HG03432 (cell line): ENCODE measurements around the gene MAPK13.

ENCODE experiments used
- ATAC-seq: cut with Tn5 transposase; IDR thresholded peaks from one replicate; pipeline ENCODE4 v1.9.1; 2021; ENCODE audit warnings: mild to moderate bottlenecking, moderate library complexity; ENCODE audit not compliant: unreplicated experiment

MAPK13 gene

GRCh38 chr6:36142971-36143838 is 12.9 kb downstream of the MAPK13 start:
- no peak for ATAC-seq

DNA sequence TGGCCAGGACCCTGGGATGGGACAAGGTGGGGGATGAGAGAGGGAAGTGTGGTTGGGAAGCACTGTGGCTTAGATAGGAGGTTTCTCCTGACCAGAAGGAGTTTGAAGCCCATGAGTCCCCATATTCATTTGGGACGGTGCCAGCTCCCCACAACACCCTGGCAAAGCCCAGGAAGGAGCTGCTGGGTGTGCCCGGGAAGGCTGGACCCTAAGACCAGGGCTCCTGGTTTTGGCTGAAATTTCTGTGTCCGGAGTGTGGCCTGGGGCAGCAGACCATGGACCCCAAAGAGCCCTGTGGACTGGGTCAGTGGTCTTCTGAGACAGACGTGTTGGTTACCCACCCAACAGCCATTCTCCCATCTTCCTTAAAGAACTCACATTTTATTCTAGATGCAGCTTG is 15.2 kb downstream of the MAPK13 start:
- no peak for ATAC-seq

DNA sequence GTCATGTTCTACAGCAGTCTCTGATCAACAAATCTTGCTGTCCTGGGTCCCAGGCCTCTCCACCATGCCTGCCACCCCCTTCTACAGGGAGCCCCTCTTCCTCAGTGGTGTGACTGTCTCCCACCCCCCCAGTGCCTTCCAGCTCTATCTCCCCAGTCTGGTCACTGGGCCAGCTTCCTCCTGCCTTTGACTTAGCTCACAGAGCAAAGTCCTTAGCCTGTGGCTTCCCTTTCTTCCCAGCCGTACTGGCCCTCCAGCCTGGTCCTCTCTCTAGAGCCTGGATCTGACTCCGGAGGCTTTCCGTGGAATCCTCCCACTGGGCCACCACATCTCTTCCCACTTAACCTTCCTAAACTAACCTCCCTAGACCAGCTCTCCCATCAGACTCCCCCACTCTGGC is 17.0 kb downstream of the MAPK13 start:
- no peak for ATAC-seq

DNA sequence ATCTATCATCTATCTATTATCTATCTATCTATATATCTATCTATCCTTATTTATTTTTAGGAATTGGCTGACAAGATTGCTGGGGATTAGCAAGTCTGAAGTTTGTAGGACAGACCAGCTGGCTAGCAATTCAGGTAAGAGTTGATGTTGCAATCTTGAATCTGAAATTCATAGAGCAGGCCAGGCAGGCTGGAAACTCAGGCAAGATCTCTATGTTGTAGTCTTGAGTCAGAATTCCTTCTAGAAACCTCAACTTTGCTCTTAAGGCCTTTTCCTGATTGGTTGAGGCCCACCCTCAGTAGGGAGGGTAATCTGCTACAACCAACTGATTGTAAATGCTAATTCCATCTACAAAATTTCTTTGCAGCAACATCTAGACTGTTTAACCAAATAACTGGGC is 19.2 kb downstream of the MAPK13 start:
- no peak for ATAC-seq

- no peak for ATAC-seq
Observed at GRCh38 chr6:36150283-36150682, 20.0 kb downstream of the MAPK13 start.

DNA sequence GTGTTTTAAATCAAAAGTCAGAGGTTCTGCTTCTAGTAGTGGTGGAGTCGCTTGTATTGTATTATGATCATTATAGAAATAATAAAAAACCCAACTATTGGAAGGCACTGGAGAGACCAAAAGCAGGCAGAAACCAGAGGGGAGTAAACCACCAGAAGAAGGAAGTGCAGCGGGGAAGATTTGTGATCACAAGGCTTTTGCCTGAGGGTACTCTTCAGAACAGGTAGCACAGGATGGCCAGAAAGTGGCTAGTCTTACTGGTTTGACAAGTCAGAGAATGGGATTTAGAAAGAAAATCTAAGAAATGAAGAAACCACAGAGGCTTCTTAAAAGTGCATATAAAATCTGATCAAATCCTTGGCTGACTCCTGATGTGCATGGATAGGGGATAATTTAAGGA is 24.0 kb downstream of the MAPK13 start:
- ATAC-seq: no peak

DNA sequence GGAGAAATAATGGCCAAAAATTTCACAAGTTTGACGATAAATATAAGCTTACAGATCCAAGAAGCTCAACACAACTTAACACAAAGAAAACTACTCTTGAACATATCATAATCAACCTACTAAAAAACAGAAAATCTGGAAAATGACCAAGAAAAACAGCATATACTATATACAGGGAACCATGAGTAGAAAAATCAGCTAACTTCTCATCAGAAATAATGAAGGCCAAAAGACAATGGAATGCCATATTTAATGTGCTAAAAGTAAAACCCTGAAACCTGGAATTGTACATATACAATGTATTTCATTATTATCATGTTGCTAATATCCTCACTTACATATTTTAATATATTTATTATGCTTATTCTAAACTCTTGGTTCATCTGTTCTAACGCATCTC is 25.3 kb downstream of the MAPK13 start:
- no peak for ATAC-seq

GRCh38 chr6:36160147-36160760 is 29.9 kb downstream of the MAPK13 start:
- no peak for ATAC-seq

DNA sequence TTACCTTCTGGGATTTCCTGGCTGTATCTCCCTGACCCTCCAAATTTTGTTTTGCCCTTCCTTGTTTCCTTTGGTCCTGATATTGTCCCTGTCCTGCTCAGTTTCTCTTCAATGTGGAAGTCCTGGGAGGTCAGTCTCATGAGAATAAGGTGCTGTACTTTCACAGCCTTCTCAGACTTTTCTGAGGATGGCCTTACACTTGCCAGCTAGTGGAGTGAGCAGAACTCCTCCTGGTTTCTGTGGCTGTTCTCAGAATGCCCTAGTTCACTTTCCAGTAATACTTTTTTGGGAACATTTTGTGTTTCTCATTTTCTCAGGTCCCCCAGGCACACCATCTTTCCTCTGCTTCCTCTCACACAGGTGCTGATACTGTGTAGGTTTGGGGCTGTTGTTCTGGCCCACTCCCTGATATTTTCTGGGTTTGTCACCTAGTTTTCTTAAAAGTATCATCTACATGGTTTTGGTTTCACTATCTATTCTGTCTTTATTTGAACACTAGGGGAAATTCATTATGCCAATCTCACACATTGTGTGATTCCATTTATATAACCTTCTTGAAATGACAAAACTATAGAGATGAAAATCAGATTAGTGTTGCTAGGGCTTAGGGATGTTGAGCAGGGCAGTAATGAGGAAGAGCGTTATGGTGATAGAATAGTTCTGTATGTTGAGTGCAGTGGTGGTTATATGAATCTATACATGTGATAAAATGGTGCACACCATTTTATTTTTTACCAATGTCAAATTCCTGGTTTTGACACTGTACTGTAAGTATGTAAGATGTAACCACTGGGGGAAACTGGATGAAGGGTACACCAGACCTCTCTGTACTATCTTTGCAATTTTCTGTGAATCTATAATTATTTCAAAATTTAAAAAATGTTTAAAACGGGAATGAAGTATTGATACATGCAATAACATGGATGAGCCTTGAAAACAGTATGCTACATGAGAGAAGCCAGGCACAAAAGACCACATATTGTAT is 39.0 kb downstream of the MAPK13 start:
- ATAC-seq: no peak

GRCh38 chr6:36170704-36171103 is 40.4 kb downstream of the MAPK13 start:
- ATAC-seq: no peak

DNA sequence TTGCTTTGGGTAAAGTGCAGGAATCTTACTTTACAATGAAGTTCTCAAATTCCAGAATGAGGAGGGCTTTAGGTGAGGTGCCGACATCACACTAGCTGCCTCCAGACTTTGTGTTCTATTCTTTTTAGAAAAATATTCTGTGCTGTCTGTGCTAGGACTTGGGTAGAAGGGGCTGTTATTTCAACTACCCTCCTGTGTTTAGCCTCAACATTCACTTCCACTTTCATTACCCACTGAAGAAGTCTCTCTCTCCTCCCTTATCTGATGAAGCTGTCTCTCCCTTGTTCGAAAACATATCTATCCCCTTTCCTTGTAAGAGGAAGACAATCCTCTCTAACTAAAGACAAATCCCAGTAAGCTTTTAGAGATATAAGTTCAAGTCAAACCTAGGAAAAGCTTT is 41.3 kb downstream of the MAPK13 start:
- no peak for ATAC-seq

DNA sequence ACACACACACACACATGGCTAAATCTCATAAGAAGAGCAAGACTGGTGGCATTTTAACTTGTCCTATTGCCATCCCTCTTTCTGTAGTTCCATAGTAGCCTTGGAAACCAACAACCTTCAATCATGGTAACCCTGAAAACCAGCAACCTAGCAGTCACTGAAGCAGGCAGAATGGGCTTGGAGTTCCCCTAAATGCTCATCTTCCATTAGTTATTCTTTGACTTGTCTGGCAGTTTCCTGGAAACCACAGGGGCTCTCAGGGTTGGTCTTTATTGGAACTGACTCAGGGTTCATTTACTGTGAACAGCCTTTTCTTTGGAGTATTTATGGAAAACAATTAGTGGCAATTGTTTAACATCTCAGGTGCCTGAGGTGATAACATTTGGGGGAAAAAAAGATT is 46.9 kb downstream of the MAPK13 start:
- ATAC-seq: no peak

GRCh38 chr6:36178544-36178943 is 48.2 kb downstream of the MAPK13 start:
- ATAC-seq: no peak

DNA sequence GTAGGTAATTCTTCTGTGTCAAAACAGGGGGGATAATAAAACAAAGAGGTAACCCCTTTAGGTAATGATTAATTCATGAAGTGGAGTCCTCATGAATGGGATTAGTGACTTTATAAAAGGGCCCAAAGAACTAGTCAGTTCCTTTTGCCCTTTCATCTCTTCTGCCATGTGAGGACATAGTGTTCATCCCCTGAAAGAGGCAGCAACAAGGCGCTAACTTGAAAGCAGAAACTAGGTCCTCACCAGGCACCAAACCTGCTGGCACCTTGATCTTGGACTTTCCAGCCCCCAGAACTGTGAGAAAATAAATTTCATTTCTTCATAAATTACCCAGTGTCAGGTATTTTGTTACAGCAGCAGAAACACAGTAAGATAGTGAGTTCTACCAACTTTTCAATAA is 49.8 kb downstream of the MAPK13 start:
- ATAC-seq: no peak

- no peak for ATAC-seq
Observed at GRCh38 chr6:36184311-36184710, 54.0 kb downstream of the MAPK13 start.

GRCh38 chr6:36186199-36186598 is 55.9 kb downstream of the MAPK13 start:
- ATAC-seq: no peak

DNA sequence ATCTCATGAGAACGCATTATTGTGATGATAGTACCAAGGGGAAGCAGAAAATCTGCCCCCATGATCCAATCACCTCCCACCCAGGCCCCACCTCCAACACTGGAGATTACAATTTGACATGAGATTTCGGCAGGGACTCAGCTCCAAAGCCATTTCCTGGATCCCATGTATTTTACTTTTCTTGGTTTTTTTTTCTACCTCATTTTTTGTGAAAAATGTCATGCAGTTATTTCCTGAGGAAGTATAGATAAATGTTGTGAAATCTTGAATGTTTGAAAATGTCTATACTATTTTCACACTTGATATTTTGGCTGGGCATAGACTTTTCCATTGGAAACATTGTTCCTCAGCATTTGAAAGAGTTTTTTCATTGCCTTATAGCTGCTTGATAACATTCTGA is 57.1 kb downstream of the MAPK13 start:
- no peak for ATAC-seq
